Measurements from ENCODE around the gene URM1.

The URM1 gene

GRCh38 chr9:128339761-128340690, 31.1 kb upstream of the URM1 start, which contains the start of gene SLC27A4:
SLC27A4 (plus strand) TSS chr9:128340527; CDS start chr9:128343133, 2,606 bp downstream.
- peaks cover 13% of the 10 kb centered on the region for H3K36me3 Mint-ChIP-seq (ENCODE audit: low read depth)
- no peak for TF ChIP-seq CTCF (IDR thresholded peaks at IDR 0.05; ENCODE audit: unreplicated experiment in 3 of 3)
- H3K9me3 Mint-ChIP-seq = no peaks in the 10 kb centered on the region
- no peaks in the 10 kb centered on the region for H3K27me3 Mint-ChIP-seq (ENCODE audit: low read depth)
- H3K4me1 Mint-ChIP-seq = peaks cover 6% of the 10 kb centered on the region
- peak within 1 kb of the TSS; percentile 95 to 97 (median 95) for H3K4me3 Mint-ChIP-seq
- peak within 1 kb of the TSS; percentile 60 to 86 (median 72) for H3K27ac Mint-ChIP-seq

GRCh38 chr9:128340691-128341434, 30.3 kb upstream of the URM1 start:
- Mint-ChIP-seq H3K4me1 (peaks cover 6% of the 10 kb centered on the region), H3K27ac (peak overlapping the region; percentile 60 to 86 (median 72)), H3K36me3 (ENCODE audit: low read depth) (peaks cover 13% of the 10 kb centered on the region), H3K9me3 (no peaks in the 10 kb centered on the region), H3K27me3 (ENCODE audit: low read depth) (no peaks in the 10 kb centered on the region), H3K4me3 (peak overlapping the region; percentile 95 to 97 (median 95))
- no peak for TF ChIP-seq CTCF (IDR thresholded peaks at IDR 0.05; ENCODE audit: unreplicated experiment in 3 of 3)

GRCh38 chr9:128341435-128341849, 29.7 kb upstream of the URM1 start:
- Mint-ChIP-seq H3K36me3 (ENCODE audit: low read depth) (peaks cover 13% of the 10 kb centered on the region), H3K4me1 (peaks cover 6% of the 10 kb centered on the region), H3K9me3 (no peaks in the 10 kb centered on the region), H3K27ac (peak overlapping the region; percentile 60 to 86 (median 72)), H3K27me3 (ENCODE audit: low read depth) (no peaks in the 10 kb centered on the region), H3K4me3 (peak overlapping the region; percentile 95 to 97 (median 95))
- TF ChIP-seq CTCF (IDR thresholded peaks at IDR 0.05; ENCODE audit: unreplicated experiment in 3 of 3) = peak; percentile 53 to 58 (median 54)

- Mint-ChIP-seq H3K9me3 (no peaks in the 10 kb centered on the region), H3K4me1 (peaks cover 6% of the 10 kb centered on the region), H3K27ac (no peak overlapping the region), H3K27me3 (ENCODE audit: low read depth) (no peaks in the 10 kb centered on the region), H3K4me3 (peak overlapping the region in 2 of 3 experiments; percentile 27 to 61), H3K36me3 (ENCODE audit: low read depth) (peaks cover 17% of the 10 kb centered on the region)
- no peak for TF ChIP-seq CTCF (IDR thresholded peaks at IDR 0.05; ENCODE audit: unreplicated experiment in 3 of 3)
Observed at GRCh38 chr9:128342971-128343680, 28.0 kb upstream of the URM1 start.

- H3K4me1 Mint-ChIP-seq = peaks cover 6% of the 10 kb centered on the region
- peaks cover 17% of the 10 kb centered on the region for H3K36me3 Mint-ChIP-seq (ENCODE audit: low read depth)
- no peaks in the 10 kb centered on the region for H3K9me3 Mint-ChIP-seq
- no peak overlapping the region for H3K4me3 Mint-ChIP-seq
- no peak for TF ChIP-seq CTCF (IDR thresholded peaks at IDR 0.05; ENCODE audit: unreplicated experiment in 3 of 3)
- H3K27ac Mint-ChIP-seq = no peak overlapping the region
- H3K27me3 Mint-ChIP-seq (ENCODE audit: low read depth) = no peaks in the 10 kb centered on the region
Observed at GRCh38 chr9:128343855-128344254, 27.3 kb upstream of the URM1 start.

Measured in nephron (organoid).